GM12891 (cell line): Measurements from ENCODE around the gene NUDT16L1.

Experiments
- POLR2A ChIP-seq: IDR thresholded peaks from 2 replicates; pipeline ENCODE4 v1.6.1; 2011; ENCODE audit warnings: low read depth, low read length, control low read depth
- TAF1 ChIP-seq: IDR thresholded peaks from 2 replicates; pipeline ENCODE4 v1.6.1; 2011; ENCODE audit warnings: low read depth, low read length, control low read depth

GRCh38 chr16:4734063-4734729 is 40.8 kb downstream of the NUDT16L1 start, which contains the start of the genes ANKS3 and DNAAF8:
- TF ChIP-seq TAF1 (no peak), POLR2A (0 out of 2 replicates have a peak, but pooled peaks have one; percentile 23)
